HEK293 (cell line): Measurements from ENCODE around the gene RNF40.

Source experiments
- HOXC10 ChIP-seq: sonication (generic); formaldehyde crosslinking; IDR thresholded peaks from 2 replicates; pipeline ENCODE4 v1.8.1; 2023; ENCODE audit warnings: mild to moderate bottlenecking, missing genetic modification reagents
- KLF1 ChIP-seq: fragments of 450-650 bp; formaldehyde crosslinking; IDR thresholded peaks from 2 replicates; pipeline ENCODE4 v1.5.1; 2016; ENCODE audit warnings: missing biosample characterization, missing genetic modification characterization
- KLF9 ChIP-seq: fragments of 450-650 bp; formaldehyde crosslinking; IDR thresholded peaks from 2 replicates; pipeline ENCODE4 v1.5.1; 2016; ENCODE audit warnings: missing biosample characterization, missing genetic modification characterization, low read depth
- OVOL3 ChIP-seq: fragments of 450-650 bp; formaldehyde crosslinking; IDR thresholded peaks from 2 replicates; pipeline ENCODE4 v1.5.1; 2016; ENCODE audit warnings: missing biosample characterization, missing genetic modification characterization
- REPIN1 ChIP-seq: fragments of 450-650 bp; formaldehyde crosslinking; IDR thresholded peaks from 2 replicates; pipeline ENCODE4 v1.5.1; 2017; ENCODE audit warnings: missing biosample characterization, missing genetic modification characterization, low read depth
- ZBTB48 ChIP-seq: fragments of 450-650 bp; formaldehyde crosslinking; IDR thresholded peaks from 2 replicates; pipeline ENCODE4 v1.5.1; 2016; ENCODE audit warnings: missing biosample characterization, missing genetic modification characterization
- ZBTB8A ChIP-seq: fragments of 450-650 bp; formaldehyde crosslinking; IDR thresholded peaks from 2 replicates; pipeline ENCODE4 v1.5.1; 2016; ENCODE audit warnings: missing biosample characterization, missing genetic modification characterization
- ZIC2 ChIP-seq: fragments of 450-650 bp; formaldehyde crosslinking; IDR thresholded peaks from 2 replicates; pipeline ENCODE4 v1.5.1; 2016; ENCODE audit warnings: missing biosample characterization, missing genetic modification characterization
- ZNF132 ChIP-seq: fragments of 450-650 bp; formaldehyde crosslinking; IDR thresholded peaks from 2 replicates; pipeline ENCODE4 v1.5.1; 2017; ENCODE audit warnings: missing biosample characterization, missing genetic modification characterization, borderline replicate concordance
- ZNF16 ChIP-seq: fragments of 450-650 bp; formaldehyde crosslinking; IDR thresholded peaks from 2 replicates; pipeline ENCODE4 v1.5.1; 2016; ENCODE audit warnings: low read depth, missing biosample characterization, missing genetic modification characterization
- ZNF169 ChIP-seq: fragments of 450-650 bp; formaldehyde crosslinking; IDR thresholded peaks from 2 replicates; pipeline ENCODE4 v1.5.1; 2016; ENCODE audit warnings: missing biosample characterization, missing genetic modification characterization
- ZNF2 ChIP-seq: fragments of 450-650 bp; formaldehyde crosslinking; IDR thresholded peaks from 2 replicates; pipeline ENCODE4 v1.5.1; 2016; ENCODE audit warnings: missing biosample characterization, missing genetic modification characterization
- ZNF211 ChIP-seq: fragments of 450-650 bp; formaldehyde crosslinking; IDR thresholded peaks from 2 replicates; pipeline ENCODE4 v1.5.1; 2016; ENCODE audit warnings: low read depth, missing biosample characterization, missing genetic modification characterization
- ZNF341 ChIP-seq: fragments of 450-650 bp; formaldehyde crosslinking; IDR thresholded peaks from 2 replicates; pipeline ENCODE4; 2016; ENCODE audit warnings: low read depth, missing biosample characterization, missing genetic modification characterization
- ZNF354C ChIP-seq: fragments of 450-650 bp; formaldehyde crosslinking; IDR thresholded peaks from 2 replicates; pipeline ENCODE4 v1.5.1; 2016; ENCODE audit warnings: missing biosample characterization, missing genetic modification characterization, low read depth, borderline replicate concordance
- ZNF394 ChIP-seq: fragments of 450-650 bp; formaldehyde crosslinking; IDR thresholded peaks from 2 replicates; pipeline ENCODE4 v1.5.1; 2016; ENCODE audit warnings: missing biosample characterization, missing genetic modification characterization, mild to moderate bottlenecking, moderate library complexity, borderline replicate concordance
- ZNF423 ChIP-seq: fragments of 450-650 bp; formaldehyde crosslinking; IDR thresholded peaks from 2 replicates; pipeline ENCODE4 v1.5.1; 2016; ENCODE audit warnings: missing biosample characterization, missing genetic modification characterization
- ZNF473 ChIP-seq: fragments of 450-650 bp; formaldehyde crosslinking; IDR thresholded peaks from 2 replicates; pipeline ENCODE4 v1.5.1; 2017; ENCODE audit warnings: missing biosample characterization, missing genetic modification characterization
- ZNF660 ChIP-seq: fragments of 450-650 bp; IDR thresholded peaks from 2 replicates; pipeline ENCODE4 v1.5.1; 2018; ENCODE audit warnings: missing biosample characterization, mild to moderate bottlenecking, missing genetic modification characterization
- ZNF707 ChIP-seq: fragments of 450-650 bp; formaldehyde crosslinking; IDR thresholded peaks from 2 replicates; pipeline ENCODE4 v1.5.1; 2016; ENCODE audit warnings: missing biosample characterization, missing genetic modification characterization
- ZNF76 ChIP-seq: fragments of 450-650 bp; formaldehyde crosslinking; IDR thresholded peaks from 2 replicates; pipeline ENCODE4; 2016; ENCODE audit warnings: low read depth, missing biosample characterization, missing genetic modification characterization, borderline replicate concordance
- ZNF777 ChIP-seq: fragments of 450-650 bp; formaldehyde crosslinking; IDR thresholded peaks from 2 replicates; pipeline ENCODE4 v1.5.1; 2017; ENCODE audit warnings: missing biosample characterization, missing genetic modification characterization, borderline replicate concordance
- ZSCAN16 ChIP-seq: fragments of 450-650 bp; formaldehyde crosslinking; IDR thresholded peaks from 2 replicates; pipeline ENCODE4 v1.5.1; 2016; ENCODE audit warnings: missing biosample characterization, missing genetic modification characterization
- TF ChIP-seq, protein P1 (sequence below): fragments of 450-650 bp; formaldehyde crosslinking; IDR thresholded peaks from 2 replicates; pipeline ENCODE4 v1.5.1; 2017; ENCODE audit warnings: missing biosample characterization, missing genetic modification characterization
- TF ChIP-seq, protein P2 (sequence below): fragments of 450-650 bp; formaldehyde crosslinking; IDR thresholded peaks from 2 replicates; pipeline ENCODE4 v1.5.1; 2016; ENCODE audit warnings: missing biosample characterization, missing genetic modification characterization
- TF ChIP-seq, protein P3 (sequence below): fragments of 450-650 bp; formaldehyde crosslinking; IDR thresholded peaks from 2 replicates; pipeline ENCODE4 v1.5.1; 2016; ENCODE audit warnings: missing biosample characterization, missing genetic modification characterization, borderline replicate concordance
- TF ChIP-seq, protein P4 (sequence below): fragments of 450-650 bp; formaldehyde crosslinking; IDR thresholded peaks from 2 replicates; pipeline ENCODE4 v1.5.1; 2017; ENCODE audit warnings: missing biosample characterization, missing genetic modification characterization
- TF ChIP-seq, protein P5 (sequence below): fragments of 450-650 bp; formaldehyde crosslinking; IDR thresholded peaks from 2 replicates; pipeline ENCODE4 v1.5.1; 2016; ENCODE audit warnings: missing biosample characterization, missing genetic modification characterization

The RNF40 gene

DNA sequence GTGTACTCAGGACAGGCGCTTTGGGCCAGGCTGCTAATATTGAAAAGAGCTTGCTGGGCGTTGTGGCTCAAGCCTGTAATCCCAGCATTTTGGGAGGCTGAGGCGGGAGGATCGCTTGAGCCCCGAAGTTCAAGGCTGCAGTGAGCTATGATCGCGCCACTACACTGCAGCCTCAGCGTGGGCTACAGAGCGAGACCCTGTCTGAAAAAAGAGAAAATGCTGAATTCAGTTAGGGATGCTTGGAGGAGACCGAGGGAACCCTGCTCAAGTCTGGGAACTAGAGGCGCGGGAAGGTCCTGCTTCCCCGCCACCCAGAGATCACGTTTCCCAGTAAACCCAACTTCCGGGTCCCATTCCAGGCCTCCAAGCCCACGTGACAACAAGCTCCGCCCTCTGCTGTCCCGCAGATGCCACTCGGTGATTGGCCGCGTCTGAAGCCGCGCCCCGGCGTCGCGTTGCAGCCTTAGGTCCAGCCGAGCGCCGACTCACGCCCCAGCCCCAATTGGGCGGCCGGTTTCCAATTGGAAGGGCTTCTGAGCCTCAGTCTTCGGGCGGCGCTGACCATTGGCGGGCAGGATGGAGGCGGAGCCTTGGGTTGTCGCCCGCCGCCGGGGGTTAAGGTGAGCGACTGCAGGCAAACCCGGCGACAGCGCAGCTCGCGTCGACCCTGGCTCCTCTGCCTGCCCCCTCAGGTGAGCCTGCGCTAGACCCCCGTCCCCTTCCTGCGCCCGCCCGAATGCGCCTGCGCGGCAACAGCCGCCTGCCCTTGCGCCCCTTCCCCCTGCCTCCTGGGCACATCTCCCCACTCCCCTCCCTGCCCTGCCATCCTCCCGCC lies 14.1 kb upstream of the RNF40 start, which contains the start of gene PHKG2 (continued):
- TF ChIP-seq, protein P1, sequence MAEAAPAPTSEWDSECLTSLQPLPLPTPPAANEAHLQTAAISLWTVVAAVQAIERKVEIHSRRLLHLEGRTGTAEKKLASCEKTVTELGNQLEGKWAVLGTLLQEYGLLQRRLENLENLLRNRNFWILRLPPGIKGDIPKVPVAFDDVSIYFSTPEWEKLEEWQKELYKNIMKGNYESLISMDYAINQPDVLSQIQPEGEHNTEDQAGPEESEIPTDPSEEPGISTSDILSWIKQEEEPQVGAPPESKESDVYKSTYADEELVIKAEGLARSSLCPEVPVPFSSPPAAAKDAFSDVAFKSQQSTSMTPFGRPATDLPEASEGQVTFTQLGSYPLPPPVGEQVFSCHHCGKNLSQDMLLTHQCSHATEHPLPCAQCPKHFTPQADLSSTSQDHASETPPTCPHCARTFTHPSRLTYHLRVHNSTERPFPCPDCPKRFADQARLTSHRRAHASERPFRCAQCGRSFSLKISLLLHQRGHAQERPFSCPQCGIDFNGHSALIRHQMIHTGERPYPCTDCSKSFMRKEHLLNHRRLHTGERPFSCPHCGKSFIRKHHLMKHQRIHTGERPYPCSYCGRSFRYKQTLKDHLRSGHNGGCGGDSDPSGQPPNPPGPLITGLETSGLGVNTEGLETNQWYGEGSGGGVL (tag by site-specific recombination): peak; percentile 39; the same call in 1 of the 2 replicates
- TF ChIP-seq ZNF423: no peak
- peak; percentile 22; the same call in 1 of the 2 replicates for TF ChIP-seq ZNF660 (tag by site-specific recombination)
- TF ChIP-seq ZNF394 (tag by site-specific recombination): peak; percentile 43; the same call in 1 of the 2 replicates
- no peak for TF ChIP-seq ZSCAN16 (tag by site-specific recombination)
- TF ChIP-seq ZNF354C (tag by site-specific recombination): no peak
- TF ChIP-seq, protein P2, sequence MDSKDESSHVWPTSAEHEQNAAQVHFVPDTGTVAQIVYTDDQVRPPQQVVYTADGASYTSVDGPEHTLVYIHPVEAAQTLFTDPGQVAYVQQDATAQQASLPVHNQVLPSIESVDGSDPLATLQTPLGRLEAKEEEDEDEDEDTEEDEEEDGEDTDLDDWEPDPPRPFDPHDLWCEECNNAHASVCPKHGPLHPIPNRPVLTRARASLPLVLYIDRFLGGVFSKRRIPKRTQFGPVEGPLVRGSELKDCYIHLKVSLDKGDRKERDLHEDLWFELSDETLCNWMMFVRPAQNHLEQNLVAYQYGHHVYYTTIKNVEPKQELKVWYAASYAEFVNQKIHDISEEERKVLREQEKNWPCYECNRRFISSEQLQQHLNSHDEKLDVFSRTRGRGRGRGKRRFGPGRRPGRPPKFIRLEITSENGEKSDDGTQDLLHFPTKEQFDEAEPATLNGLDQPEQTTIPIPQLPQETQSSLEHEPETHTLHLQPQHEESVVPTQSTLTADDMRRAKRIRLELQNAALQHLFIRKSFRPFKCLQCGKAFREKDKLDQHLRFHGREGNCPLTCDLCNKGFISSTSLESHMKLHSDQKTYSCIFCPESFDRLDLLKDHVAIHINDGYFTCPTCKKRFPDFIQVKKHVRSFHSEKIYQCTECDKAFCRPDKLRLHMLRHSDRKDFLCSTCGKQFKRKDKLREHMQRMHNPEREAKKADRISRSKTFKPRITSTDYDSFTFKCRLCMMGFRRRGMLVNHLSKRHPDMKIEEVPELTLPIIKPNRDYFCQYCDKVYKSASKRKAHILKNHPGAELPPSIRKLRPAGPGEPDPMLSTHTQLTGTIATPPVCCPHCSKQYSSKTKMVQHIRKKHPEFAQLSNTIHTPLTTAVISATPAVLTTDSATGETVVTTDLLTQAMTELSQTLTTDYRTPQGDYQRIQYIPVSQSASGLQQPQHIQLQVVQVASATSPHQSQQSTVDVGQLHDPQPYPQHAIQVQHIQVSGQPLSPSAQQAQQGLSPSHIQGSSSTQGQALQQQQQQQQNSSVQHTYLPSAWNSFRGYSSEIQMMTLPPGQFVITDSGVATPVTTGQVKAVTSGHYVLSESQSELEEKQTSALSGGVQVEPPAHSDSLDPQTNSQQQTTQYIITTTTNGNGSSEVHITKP (tag by site-specific recombination): peak; percentile 94
- TF ChIP-seq, protein P3, sequence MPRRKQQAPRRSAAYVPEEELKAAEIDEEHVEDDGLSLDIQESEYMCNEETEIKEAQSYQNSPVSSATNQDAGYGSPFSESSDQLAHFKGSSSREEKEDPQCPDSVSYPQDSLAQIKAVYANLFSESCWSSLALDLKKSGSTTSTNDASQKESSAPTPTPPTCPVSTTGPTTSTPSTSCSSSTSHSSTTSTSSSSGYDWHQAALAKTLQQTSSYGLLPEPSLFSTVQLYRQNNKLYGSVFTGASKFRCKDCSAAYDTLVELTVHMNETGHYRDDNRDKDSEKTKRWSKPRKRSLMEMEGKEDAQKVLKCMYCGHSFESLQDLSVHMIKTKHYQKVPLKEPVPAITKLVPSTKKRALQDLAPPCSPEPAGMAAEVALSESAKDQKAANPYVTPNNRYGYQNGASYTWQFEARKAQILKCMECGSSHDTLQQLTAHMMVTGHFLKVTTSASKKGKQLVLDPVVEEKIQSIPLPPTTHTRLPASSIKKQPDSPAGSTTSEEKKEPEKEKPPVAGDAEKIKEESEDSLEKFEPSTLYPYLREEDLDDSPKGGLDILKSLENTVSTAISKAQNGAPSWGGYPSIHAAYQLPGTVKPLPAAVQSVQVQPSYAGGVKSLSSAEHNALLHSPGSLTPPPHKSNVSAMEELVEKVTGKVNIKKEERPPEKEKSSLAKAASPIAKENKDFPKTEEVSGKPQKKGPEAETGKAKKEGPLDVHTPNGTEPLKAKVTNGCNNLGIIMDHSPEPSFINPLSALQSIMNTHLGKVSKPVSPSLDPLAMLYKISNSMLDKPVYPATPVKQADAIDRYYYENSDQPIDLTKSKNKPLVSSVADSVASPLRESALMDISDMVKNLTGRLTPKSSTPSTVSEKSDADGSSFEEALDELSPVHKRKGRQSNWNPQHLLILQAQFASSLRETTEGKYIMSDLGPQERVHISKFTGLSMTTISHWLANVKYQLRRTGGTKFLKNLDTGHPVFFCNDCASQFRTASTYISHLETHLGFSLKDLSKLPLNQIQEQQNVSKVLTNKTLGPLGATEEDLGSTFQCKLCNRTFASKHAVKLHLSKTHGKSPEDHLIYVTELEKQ: no peak
- TF ChIP-seq ZNF341 (tag by site-specific recombination): peak; percentile 78
- TF ChIP-seq, protein P4, sequence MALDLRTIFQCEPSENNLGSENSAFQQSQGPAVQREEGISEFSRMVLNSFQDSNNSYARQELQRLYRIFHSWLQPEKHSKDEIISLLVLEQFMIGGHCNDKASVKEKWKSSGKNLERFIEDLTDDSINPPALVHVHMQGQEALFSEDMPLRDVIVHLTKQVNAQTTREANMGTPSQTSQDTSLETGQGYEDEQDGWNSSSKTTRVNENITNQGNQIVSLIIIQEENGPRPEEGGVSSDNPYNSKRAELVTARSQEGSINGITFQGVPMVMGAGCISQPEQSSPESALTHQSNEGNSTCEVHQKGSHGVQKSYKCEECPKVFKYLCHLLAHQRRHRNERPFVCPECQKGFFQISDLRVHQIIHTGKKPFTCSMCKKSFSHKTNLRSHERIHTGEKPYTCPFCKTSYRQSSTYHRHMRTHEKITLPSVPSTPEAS: no peak
- peak; percentile 87 for TF ChIP-seq ZNF76
- peak; percentile 97 for TF ChIP-seq ZBTB8A (tag by site-specific recombination)
- TF ChIP-seq HOXC10 (CRISPR knock-in tag): no peak
- TF ChIP-seq ZNF2: peak; percentile 90
- no peak for TF ChIP-seq REPIN1
- TF ChIP-seq ZNF777: no peak
- no peak for TF ChIP-seq ZIC2 (tag by site-specific recombination)
- peak; percentile 80 for TF ChIP-seq ZBTB48
- TF ChIP-seq, protein P5, sequence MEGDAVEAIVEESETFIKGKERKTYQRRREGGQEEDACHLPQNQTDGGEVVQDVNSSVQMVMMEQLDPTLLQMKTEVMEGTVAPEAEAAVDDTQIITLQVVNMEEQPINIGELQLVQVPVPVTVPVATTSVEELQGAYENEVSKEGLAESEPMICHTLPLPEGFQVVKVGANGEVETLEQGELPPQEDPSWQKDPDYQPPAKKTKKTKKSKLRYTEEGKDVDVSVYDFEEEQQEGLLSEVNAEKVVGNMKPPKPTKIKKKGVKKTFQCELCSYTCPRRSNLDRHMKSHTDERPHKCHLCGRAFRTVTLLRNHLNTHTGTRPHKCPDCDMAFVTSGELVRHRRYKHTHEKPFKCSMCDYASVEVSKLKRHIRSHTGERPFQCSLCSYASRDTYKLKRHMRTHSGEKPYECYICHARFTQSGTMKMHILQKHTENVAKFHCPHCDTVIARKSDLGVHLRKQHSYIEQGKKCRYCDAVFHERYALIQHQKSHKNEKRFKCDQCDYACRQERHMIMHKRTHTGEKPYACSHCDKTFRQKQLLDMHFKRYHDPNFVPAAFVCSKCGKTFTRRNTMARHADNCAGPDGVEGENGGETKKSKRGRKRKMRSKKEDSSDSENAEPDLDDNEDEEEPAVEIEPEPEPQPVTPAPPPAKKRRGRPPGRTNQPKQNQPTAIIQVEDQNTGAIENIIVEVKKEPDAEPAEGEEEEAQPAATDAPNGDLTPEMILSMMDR (tag by site-specific recombination): peak; percentile 10; the same call in 1 of the 2 replicates
- TF ChIP-seq ZNF169 (tag by site-specific recombination): no peak
- TF ChIP-seq ZNF132 (tag by site-specific recombination): no peak
- peak; percentile 19 for TF ChIP-seq KLF9 (tag by site-specific recombination)
- TF ChIP-seq KLF1 (tag by site-specific recombination): peak; percentile 48
- no peak for TF ChIP-seq ZNF707 (tag by site-specific recombination)
- no peak for TF ChIP-seq ZNF211 (tag by site-specific recombination)
- no peak for TF ChIP-seq ZNF16
- no peak for TF ChIP-seq OVOL3 (tag by site-specific recombination)
- TF ChIP-seq ZNF473 (tag by site-specific recombination): no peak
